ENCODE results near the gene DAG1.

DAG1 gene

GRCh38 chr3:49518441-49518840 is 48.4 kb downstream of the DAG1 start:
- DNase-seq (ENCODE audit: low spot score): no peak

- DNase-seq (ENCODE audit: low spot score): peak; percentile 93
These were observed 49.2 kb downstream of the DAG1 start for GRCh38 chr3:49519296-49519695.

- peak; percentile 45 for DNase-seq (ENCODE audit: low spot score)
These were observed 49.9 kb downstream of the DAG1 start for GRCh38 chr3:49519916-49520385.

- no peak for DNase-seq (ENCODE audit: low spot score)
These were observed 54.0 kb downstream of the DAG1 start for GRCh38 chr3:49523756-49524747.

- DNase-seq (ENCODE audit: low spot score): no peak
These were observed 59.5 kb downstream of the DAG1 start for GRCh38 chr3:49529567-49529966.

GRCh38 chr3:49530231-49530630 is 60.2 kb downstream of the DAG1 start:
- DNase-seq (ENCODE audit: low spot score): no peak

GRCh38 chr3:49530701-49531100 is 60.6 kb downstream of the DAG1 start:
- DNase-seq (ENCODE audit: low spot score): no peak

GRCh38 chr3:49531218-49531617 is 61.2 kb downstream of the DAG1 start:
- no peak for DNase-seq (ENCODE audit: low spot score)

GRCh38 chr3:49531715-49532114 is 61.6 kb downstream of the DAG1 start:
- DNase-seq (ENCODE audit: low spot score): no peak

- no peak for DNase-seq (ENCODE audit: low spot score)
These were observed 63.0 kb downstream of the DAG1 start for GRCh38 chr3:49533031-49533430.

- no peak for DNase-seq (ENCODE audit: low spot score)
These were observed 63.9 kb downstream of the DAG1 start for GRCh38 chr3:49533786-49534519.

GRCh38 chr3:49534581-49535441 is 64.7 kb downstream of the DAG1 start:
- DNase-seq (ENCODE audit: low spot score): no peak

- DNase-seq (ENCODE audit: low spot score): no peak
These were observed 66.2 kb downstream of the DAG1 start for GRCh38 chr3:49535971-49536874.

GRCh38 chr3:49536875-49537533 is 66.9 kb downstream of the DAG1 start:
- no peak for DNase-seq (ENCODE audit: low spot score)

GRCh38 chr3:49539659-49540560 is 69.8 kb downstream of the DAG1 start:
- DNase-seq (ENCODE audit: low spot score): peak; percentile 86

- no peak for DNase-seq (ENCODE audit: low spot score)
These were observed 82.0 kb downstream of the DAG1 start for GRCh38 chr3:49552087-49552486.

- DNase-seq (ENCODE audit: low spot score): no peak
These were observed 83.2 kb downstream of the DAG1 start for GRCh38 chr3:49553324-49553691.

GRCh38 chr3:49553692-49554632 is 83.9 kb downstream of the DAG1 start, which contains the start of gene BSN:
Gene BSN (plus strand): TSS chr3:49554477. CDS start chr3:49554603, 126 bp downstream.
- peak; percentile 96 for DNase-seq (ENCODE audit: low spot score)
